Activated CD4-positive, alpha-beta T cell treated with anti-CD3 and anti-CD28 coated beads, Interleukin-2, amount 10 ng/mL, durations not matched to agents 7 days and 5 days (primary cell): ENCODE results near the gene CGREF1. TPM values are rescaled to one million over a fixed set of nuclear protein-coding genes. Genes with fewer than 3 reads are reported as not detected.

Experiments
- CTCF ChIA-PET: fragments of 350-600 bp; sonication (Branson Sonifier 250); formaldehyde crosslinking; loops from one replicate; lab custom pipeline; 2021; ENCODE audit warnings: antibody characterized with exemption; lab: Charles Lee
- POLR2A ChIA-PET: fragments of 350-600 bp; sonication (Branson Sonifier 250); formaldehyde crosslinking; loops from one replicate; lab custom pipeline; 2021; ENCODE audit warnings: antibody characterized with exemption; lab: Charles Lee
- DNase-seq: peaks from one replicate; pipeline ENCODE4 v3.0.0-alpha.2; 2020
- H3K27ac Mint-ChIP-seq: one replicate; pipeline ENCODE4 v1.8.0; 2021; ENCODE audit warnings: mild to moderate bottlenecking, moderate library complexity, mixed read lengths
- H3K27me3 Mint-ChIP-seq: one replicate; pipeline ENCODE4 v1.8.0; 2021; ENCODE audit warnings: mixed read lengths
- H3K36me3 Mint-ChIP-seq: one replicate; pipeline ENCODE4 v1.8.0; 2021; ENCODE audit warnings: low read depth, mixed read lengths
- H3K4me1 Mint-ChIP-seq: one replicate; pipeline ENCODE4 v1.8.0; 2021; ENCODE audit warnings: mixed read lengths
- H3K4me3 Mint-ChIP-seq: one replicate; pipeline ENCODE4 v1.8.0; 2021; ENCODE audit warnings: mild to moderate bottlenecking, moderate library complexity, mixed read lengths
- H3K9me3 Mint-ChIP-seq: one replicate; pipeline ENCODE4 v1.8.0; 2021; ENCODE audit warnings: mixed read lengths
- total RNA-seq, 2 experiments: library from RNA; stranded (reverse); gene quantifications; one replicate each; pipeline ENCODE4 v1.2.3, GENCODE V29; 2021

The CGREF1 gene, protein sequence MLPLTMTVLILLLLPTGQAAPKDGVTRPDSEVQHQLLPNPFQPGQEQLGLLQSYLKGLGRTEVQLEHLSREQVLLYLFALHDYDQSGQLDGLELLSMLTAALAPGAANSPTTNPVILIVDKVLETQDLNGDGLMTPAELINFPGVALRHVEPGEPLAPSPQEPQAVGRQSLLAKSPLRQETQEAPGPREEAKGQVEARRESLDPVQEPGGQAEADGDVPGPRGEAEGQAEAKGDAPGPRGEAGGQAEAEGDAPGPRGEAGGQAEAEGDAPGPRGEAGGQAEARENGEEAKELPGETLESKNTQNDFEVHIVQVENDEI
- 1 to 10 TPM in 1 of 2 experiments, under 1 TPM in 1; 0.92 to 1.3 TPM for total RNA-seq

DNA sequence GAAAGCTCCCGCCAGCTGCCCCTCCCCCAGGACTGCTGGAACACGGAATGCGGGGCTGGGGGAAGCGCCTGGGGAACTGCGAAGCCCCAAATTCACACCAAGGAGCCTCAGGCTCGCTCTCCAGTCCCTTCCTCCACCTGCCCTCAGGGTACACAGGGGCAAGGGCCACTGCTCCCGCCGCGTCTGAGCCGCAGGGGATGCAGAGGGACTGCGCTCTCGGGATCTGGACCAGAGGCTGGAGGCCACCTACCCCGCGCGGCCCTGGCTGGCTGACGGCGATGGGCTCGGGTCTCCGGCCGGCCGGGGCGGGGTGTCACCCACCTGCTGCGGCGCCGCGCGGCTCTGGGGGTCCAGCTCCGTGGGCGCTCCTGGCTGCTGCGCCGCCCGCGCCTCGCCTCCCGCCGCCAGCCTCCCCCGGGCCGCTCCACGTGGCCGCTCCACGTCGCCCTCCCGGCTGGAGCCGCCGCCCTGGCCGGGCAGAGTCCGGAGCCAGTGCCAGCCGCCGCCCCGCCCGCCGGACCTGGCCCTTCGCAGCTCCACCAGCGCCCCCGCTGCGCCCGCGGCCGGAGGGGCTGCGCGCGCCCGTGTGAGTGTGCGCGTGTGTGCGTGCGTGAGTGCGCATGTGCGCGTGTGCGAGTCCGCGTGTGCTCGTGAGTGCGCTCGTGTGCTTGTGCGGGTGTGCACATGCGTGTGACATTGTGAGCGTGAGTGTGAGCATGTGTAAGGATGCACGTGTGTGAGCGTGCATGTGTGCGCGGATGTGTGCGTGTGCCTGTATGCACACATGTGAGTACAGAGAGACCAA is at the start of gene CGREF1:
CGREF1 (minus strand) TSS at position 604 of the 805 bp plus-strand sequence. CDS start 14,762 bp downstream, outside the sequence.
- H3K27ac Mint-ChIP-seq = no peak within 1 kb of the TSS
- peaks cover 16% of the 10 kb centered on the region for H3K4me1 Mint-ChIP-seq
- H3K36me3 Mint-ChIP-seq = no peaks in the 10 kb centered on the region
- peaks cover 41% of the 10 kb centered on the region for H3K27me3 Mint-ChIP-seq
- peak within 1 kb of the TSS; percentile 71 for H3K4me3 Mint-ChIP-seq
- ChIA-PET POLR2A (no interaction called here), CTCF (interaction anchor here (1.5 kb wide), 1 partner anchor 13 kb away, joined by 5 read pairs; no protein-coding TSS in a partner anchor)
- no peaks in the 10 kb centered on the region for H3K9me3 Mint-ChIP-seq
- no peak for DNase-seq

DNA sequence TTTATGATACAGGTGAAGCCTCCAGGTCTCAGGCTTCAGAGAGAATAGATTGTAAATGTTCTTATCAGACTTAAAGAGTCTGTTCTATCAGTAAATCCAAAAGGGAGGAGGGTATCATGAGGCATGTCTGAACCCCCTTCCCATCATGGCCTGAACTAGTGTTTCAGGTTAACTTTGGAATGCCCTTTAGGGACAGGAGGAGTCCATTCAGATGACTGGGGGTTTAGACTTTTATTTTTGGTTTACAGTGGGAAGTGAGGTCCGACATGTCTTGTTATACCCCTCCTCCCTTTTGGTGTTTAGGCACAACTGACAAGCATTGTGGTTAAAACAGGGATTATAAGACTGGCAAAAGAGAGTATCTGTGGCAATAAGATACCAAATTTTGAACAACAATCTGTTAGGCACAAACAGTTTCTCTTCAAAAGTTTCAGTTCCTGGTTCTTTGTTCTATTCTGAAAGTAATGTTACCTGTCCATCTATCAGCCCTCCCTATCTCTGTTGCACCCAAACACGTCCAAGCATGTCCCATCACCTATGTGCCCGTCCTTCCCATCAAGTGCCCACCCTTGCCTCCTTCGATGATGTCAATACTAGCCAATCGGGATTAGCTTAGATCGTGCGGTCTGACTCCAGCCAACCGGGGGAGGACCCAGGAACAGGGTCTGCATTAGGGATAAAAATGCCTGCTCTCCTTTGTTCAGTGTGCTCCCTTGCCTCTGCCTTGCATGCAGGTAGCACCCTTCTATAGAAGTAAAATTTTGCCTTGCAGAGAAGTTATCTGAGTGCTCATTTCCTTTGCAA is 46.2 kb upstream of the CGREF1 start:
- no peak overlapping the region for H3K27ac Mint-ChIP-seq
- peaks cover 7% of the 10 kb centered on the region for H3K4me1 Mint-ChIP-seq
- ChIA-PET CTCF (no interaction called here), POLR2A (no interaction called here)
- H3K9me3 Mint-ChIP-seq = no peaks in the 10 kb centered on the region
- no peaks in the 10 kb centered on the region for H3K36me3 Mint-ChIP-seq
- peaks cover 4% of the 10 kb centered on the region for H3K27me3 Mint-ChIP-seq
- no peak for DNase-seq
- no peak overlapping the region for H3K4me3 Mint-ChIP-seq

DNA sequence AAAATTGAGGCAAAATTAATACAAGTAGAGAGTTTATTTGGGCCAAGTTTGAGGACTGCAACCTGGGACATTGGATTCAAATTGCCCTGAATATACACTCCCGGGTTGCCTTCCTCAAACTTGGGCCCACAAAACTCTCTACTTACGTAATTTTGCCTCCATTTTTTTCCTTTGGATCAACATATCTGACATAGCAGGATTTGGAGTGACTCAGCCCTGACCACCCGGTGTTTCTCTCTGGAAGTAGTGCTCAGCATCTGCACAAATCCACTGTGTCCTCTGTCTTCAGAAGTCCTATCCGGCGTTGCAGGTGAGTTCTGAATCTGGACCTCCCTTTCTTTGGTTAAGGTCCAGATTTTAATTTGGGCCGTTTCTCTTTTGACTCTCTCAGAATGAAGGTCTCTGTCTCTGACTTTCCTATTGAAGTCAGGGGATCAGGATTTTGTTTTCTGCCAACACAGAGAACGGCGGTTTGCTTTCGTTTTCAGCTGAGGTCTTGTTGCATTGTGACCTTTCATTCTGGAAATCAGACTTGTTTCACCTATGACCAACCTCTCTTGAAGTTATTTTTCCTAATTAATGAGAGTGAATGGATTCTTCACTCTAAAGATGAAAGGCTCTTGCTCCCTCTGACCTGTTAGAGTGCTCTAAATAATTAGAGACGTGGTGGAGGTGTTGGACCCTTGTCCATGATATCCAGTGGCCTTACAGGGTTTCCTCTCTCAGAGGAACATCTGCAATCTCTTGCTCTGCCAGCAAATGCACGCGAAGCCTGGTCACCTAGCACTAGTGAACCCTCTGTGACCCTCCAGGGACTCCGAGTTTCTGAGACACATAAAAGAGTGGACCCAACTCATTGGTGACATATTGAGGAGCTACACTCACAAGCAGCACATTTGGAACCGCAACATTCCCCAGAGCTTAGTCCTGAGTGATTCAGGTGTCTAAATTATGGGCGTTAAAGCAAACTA is 43.5 kb upstream of the CGREF1 start:
- Mint-ChIP-seq H3K27ac (no peak overlapping the region), H3K9me3 (no peaks in the 10 kb centered on the region), H3K4me1 (peaks cover 5% of the 10 kb centered on the region), H3K4me3 (no peak overlapping the region), H3K36me3 (no peaks in the 10 kb centered on the region), H3K27me3 (no peaks in the 10 kb centered on the region)
- DNase-seq = no peak
- CTCF ChIA-PET = no interaction called here
- POLR2A ChIA-PET = no interaction called here

DNA sequence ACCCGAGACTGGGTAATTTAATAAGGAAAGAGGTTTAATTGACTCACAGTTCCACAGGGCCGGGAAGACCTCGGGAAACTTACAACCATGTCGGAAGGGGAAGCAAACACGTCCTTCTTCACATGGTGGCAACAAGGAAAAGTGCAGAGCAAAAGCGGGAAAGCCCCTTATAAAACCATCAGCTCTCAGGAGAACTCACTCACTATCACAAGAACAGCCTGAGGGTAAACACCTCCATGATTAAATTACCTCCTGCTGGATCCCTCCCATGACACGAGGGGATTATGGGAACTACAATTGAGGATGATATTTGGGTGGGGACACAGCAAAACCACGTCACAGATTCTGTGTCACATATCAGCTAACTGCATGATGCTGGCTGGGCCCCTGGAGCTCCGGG is 41.3 kb upstream of the CGREF1 start:
- Mint-ChIP-seq H3K4me3 (no peak overlapping the region), H3K27ac (no peak overlapping the region), H3K9me3 (no peaks in the 10 kb centered on the region), H3K36me3 (no peaks in the 10 kb centered on the region), H3K4me1 (no peaks in the 10 kb centered on the region), H3K27me3 (no peaks in the 10 kb centered on the region)
- DNase-seq = no peak
- POLR2A ChIA-PET = interaction anchor here (0.6 kb wide), 1 partner anchor 142 kb away, joined by 3 read pairs; no protein-coding TSS in a partner anchor
- CTCF ChIA-PET = interaction anchor here (1.4 to 1.5 kb wide), 3 partner anchors 10 to 120 kb away, joined by 3 to 6 read pairs (median 3); no protein-coding TSS in a partner anchor

DNA sequence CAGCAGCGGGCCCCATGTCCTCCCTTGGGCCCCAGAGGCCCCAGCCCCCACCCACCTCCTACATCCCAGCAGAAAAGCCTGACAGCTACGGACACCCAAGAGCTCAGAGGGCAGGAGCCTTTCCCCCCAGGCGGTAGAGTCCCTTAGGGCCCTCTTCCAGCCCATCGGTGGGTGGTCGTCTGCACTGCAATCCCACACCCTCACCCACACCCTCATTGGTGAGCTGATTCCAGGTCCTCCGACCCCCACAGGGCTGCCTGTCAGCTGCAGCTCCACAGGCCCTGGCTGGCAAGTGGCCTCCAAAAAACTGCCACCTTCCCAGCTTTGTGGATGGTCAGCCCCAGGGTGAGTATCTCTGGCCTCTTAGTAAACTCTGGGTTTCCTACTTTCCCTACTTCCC is 40.3 kb upstream of the CGREF1 start:
- POLR2A ChIA-PET = no interaction called here
- no peak overlapping the region for H3K27ac Mint-ChIP-seq

DNA sequence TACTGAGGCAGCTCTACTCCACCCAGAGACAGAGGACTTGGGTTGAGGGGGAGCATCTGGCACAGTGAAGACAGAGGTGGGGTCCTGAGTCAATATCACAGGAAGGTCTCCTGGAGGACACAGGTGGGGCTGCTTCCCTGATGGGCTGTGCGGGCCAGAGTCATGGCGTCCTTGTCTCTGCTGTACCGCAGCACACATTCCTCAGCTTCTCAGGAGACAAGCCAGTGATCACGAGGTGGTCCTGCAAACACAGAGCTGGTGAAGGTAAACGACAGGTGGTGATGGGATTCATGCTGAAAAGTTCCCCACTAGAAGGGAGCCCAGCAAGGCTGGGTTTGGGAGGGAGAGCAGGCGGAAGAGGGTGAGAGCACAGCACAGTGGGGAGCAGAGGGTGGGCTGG is 39.5 kb upstream of the CGREF1 start:
- no peaks in the 10 kb centered on the region for H3K27me3 Mint-ChIP-seq
- peak overlapping the region; percentile 46 for H3K27ac Mint-ChIP-seq
- POLR2A ChIA-PET = no interaction called here
- no peaks in the 10 kb centered on the region for H3K36me3 Mint-ChIP-seq
- DNase-seq = no peak
- CTCF ChIA-PET = interaction anchor here (1.0 to 2.8 kb wide), 3 partner anchors 10 to 356 kb away, joined by 3 to 11 read pairs (median 5); partner anchors contain the start of gene TCF23
- H3K4me3 Mint-ChIP-seq = no peak overlapping the region
- no peaks in the 10 kb centered on the region for H3K4me1 Mint-ChIP-seq
- H3K9me3 Mint-ChIP-seq = no peaks in the 10 kb centered on the region

More for the DNA sequence above, 40.3 kb upstream of the CGREF1 start:
- no peak overlapping the region for H3K4me3 Mint-ChIP-seq
- CTCF ChIA-PET = interaction anchor here (0.8 to 2.8 kb wide), 4 partner anchors 11 to 355 kb away, joined by 3 to 11 read pairs (median 4); partner anchors contain the start of gene TCF23
- no peaks in the 10 kb centered on the region for H3K36me3 Mint-ChIP-seq
- H3K4me1 Mint-ChIP-seq = no peaks in the 10 kb centered on the region
- no peaks in the 10 kb centered on the region for H3K9me3 Mint-ChIP-seq
- no peaks in the 10 kb centered on the region for H3K27me3 Mint-ChIP-seq
- DNase-seq = no peak

DNA sequence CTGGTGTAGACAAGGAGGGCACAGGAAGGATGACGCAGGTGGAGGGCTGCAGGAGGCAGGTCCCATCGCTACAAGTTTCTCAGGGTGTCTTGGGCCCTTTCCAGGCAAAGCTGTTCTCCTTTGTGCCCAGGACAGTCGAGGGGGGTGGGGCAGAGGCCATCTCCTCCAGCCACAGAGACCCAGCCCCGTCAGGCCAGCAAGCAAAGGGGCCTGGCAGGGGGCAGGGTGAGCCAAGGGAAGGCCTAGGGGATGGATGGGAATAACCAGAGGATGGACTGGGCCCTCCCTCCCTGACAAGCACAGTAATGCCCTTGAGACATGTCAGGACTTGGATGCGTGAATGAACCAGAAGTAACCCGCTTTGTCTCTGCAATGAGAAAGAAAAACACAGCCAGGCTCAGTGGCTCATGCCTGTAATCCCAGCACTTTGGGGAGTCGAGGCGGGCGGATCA is 36.2 kb upstream of the CGREF1 start:
- Mint-ChIP-seq H3K9me3 (no peaks in the 10 kb centered on the region), H3K36me3 (no peaks in the 10 kb centered on the region), H3K27ac (no peak overlapping the region), H3K4me3 (no peak overlapping the region), H3K4me1 (no peaks in the 10 kb centered on the region), H3K27me3 (peaks cover 2% of the 10 kb centered on the region)
- POLR2A ChIA-PET = no interaction called here
- CTCF ChIA-PET = interaction anchor here (0.8 to 0.9 kb wide), 2 partner anchors 15 to 96 kb away, joined by 3 read pairs; no protein-coding TSS in a partner anchor
- DNase-seq = no peak

DNA sequence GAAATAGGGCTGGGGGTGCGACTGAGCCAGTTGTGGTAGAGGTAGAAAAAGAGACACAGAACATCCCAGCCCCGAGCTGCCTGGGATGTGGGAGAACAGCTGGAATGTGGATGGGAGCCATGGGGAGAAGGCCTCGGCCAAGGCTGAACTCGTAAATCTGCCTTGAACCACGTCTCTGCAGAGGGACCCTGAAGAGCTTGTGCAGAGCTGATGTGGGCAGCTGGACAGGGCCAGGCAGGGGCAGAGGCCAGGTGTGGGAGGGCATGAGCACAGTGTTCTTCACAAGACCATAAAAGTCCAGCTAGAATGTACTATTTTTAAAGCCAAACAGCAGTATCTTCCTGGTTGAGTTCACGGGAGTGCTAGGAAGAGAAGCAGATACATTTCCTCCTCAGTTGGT is 35.6 kb upstream of the CGREF1 start:
- peaks cover 2% of the 10 kb centered on the region for H3K27me3 Mint-ChIP-seq
- DNase-seq = no peak
- no peaks in the 10 kb centered on the region for H3K36me3 Mint-ChIP-seq
- H3K27ac Mint-ChIP-seq = no peak overlapping the region
- ChIA-PET CTCF (interaction anchor here (0.8 to 1.1 kb wide), 3 partner anchors 15 to 97 kb away, joined by 3 to 4 read pairs (median 3); no protein-coding TSS in a partner anchor), POLR2A (no interaction called here)
- H3K9me3 Mint-ChIP-seq = no peaks in the 10 kb centered on the region
- H3K4me3 Mint-ChIP-seq = no peak overlapping the region
- H3K4me1 Mint-ChIP-seq = no peaks in the 10 kb centered on the region

DNA sequence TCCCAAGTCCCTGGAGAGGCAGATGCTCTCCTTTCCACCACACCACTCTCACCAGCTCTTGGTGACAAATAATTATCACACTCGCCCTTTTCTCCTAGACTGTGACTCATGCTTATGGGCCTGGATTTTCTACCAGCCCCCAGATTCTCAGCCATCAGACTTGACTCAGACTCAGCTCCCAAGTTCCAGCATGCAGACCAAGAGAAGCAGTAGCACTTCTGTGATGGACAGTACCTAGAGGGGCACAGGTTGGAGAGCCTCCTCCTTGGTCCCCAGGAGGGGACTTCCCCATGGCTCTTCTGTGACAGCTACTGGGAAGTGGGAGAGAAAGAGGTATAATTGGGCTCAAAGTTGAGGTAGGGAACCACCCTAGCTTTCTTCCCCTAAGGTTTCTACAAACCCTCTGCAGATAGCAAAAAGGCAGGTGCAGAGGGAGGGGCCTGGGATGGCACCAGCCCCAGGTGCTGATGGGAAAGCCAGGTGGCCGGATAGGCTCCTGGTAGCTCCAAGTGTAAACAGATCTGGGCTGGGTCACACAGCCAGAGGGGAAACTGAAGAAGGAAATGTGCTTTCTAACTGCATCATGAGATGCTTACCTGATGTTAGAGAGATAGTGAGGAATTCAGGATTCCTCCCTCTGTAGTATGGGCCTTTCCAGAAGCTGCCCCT is 34.0 kb upstream of the CGREF1 start:
- H3K9me3 Mint-ChIP-seq = no peaks in the 10 kb centered on the region
- H3K4me3 Mint-ChIP-seq = no peak overlapping the region
- ChIA-PET CTCF (interaction anchor here (1.6 kb wide), 1 partner anchor 44 kb away, joined by 4 read pairs; no protein-coding TSS in a partner anchor), POLR2A (no interaction called here)
- no peak overlapping the region for H3K27ac Mint-ChIP-seq
- no peaks in the 10 kb centered on the region for H3K36me3 Mint-ChIP-seq
- peaks cover 2% of the 10 kb centered on the region for H3K27me3 Mint-ChIP-seq
- H3K4me1 Mint-ChIP-seq = no peaks in the 10 kb centered on the region
- no peak for DNase-seq

DNA sequence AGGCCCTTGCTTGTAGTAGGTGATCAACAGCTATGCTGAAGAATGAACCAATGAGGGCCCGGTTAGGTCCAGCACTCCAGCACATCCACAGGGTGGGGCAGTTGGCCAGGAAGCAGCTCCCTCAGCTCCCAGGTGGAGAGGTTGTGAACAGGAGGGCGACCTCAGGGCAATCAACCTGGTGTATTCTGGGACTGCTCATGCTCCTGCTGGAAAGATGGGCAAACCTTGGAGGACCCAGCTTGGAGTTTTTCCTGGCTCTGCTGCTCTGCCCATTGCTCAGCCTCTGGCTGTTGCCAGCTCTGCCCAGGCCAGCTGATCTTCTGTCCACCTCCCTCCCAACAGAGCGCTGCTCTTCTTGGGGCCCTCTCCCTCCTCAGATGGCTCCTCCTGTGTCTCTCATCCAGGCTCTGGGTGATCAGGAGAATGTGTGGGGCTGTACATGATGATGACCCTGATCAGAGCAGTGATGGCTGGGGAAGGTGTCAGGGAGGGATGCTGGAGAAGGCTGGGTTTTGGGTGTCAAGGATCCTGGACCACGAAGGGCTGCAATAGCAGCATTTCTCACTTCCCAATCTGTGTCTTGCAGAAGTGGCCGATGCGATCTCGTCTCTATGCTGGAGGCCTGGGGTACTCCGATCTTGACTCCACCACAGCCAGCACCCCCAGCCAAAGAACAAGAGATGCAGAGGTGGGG is 33.3 kb upstream of the CGREF1 start:
- Mint-ChIP-seq H3K9me3 (no peaks in the 10 kb centered on the region), H3K36me3 (no peaks in the 10 kb centered on the region), H3K27ac (no peak overlapping the region), H3K4me3 (no peak overlapping the region), H3K27me3 (peaks cover 2% of the 10 kb centered on the region), H3K4me1 (no peaks in the 10 kb centered on the region)
- POLR2A ChIA-PET = interaction anchor here (0.6 kb wide), 1 partner anchor 129 kb away, joined by 3 read pairs; no protein-coding TSS in a partner anchor
- CTCF ChIA-PET = interaction anchor here (0.7 to 2.2 kb wide), 4 partner anchors 9 to 79 kb away, joined by 3 to 6 read pairs (median 4); no protein-coding TSS in a partner anchor
- DNase-seq = no peak
